Nephron (organoid): Measurements from ENCODE around the gene RAB26.

Source experiments
- H3K27ac Mint-ChIP-seq, 3 experiments: 2 replicates each; pipeline ENCODE4 v1.8.0; 2020; ENCODE audit warnings: mixed read lengths in 3 of 3, mild to moderate bottlenecking in 2 of 3, moderate library complexity in 1 of 3
- H3K27me3 Mint-ChIP-seq: 2 replicates; pipeline ENCODE4 v1.8.0; 2021; ENCODE audit warnings: low read depth, mild to moderate bottlenecking, moderate library complexity, mixed read lengths
- H3K36me3 Mint-ChIP-seq: 2 replicates; pipeline ENCODE4 v1.8.0; 2020; ENCODE audit warnings: low read depth, mixed read lengths
- H3K4me1 Mint-ChIP-seq: 2 replicates; pipeline ENCODE4 v1.8.0; 2020; ENCODE audit warnings: mixed read lengths
- H3K4me3 Mint-ChIP-seq, 3 experiments: 2 replicates each; pipeline ENCODE4 v1.8.0; 2020; ENCODE audit warnings: mild to moderate bottlenecking in 3 of 3, mixed read lengths in 3 of 3, moderate library complexity in 2 of 3
- H3K9me3 Mint-ChIP-seq: 2 replicates; pipeline ENCODE4 v1.8.0; 2020; ENCODE audit warnings: mixed read lengths
- TF ChIP-seq, protein P1 (sequence below), 3 experiments: fragments of 200-600 bp; sonication (generic); IDR thresholded peaks; one replicate each; pipeline ENCODE4 v1.5.0; 2021; ENCODE audit warnings: antibody characterized with exemption in 3 of 3; ENCODE audit not compliant: unreplicated experiment in 3 of 3

The RAB26 gene

GRCh38 chr16:2166263-2167067 is 18.0 kb downstream of the RAB26 start:
- no peaks in the 10 kb centered on the region for H3K9me3 Mint-ChIP-seq
- H3K27ac Mint-ChIP-seq, result no peak overlapping the region
- TF ChIP-seq, protein P1, sequence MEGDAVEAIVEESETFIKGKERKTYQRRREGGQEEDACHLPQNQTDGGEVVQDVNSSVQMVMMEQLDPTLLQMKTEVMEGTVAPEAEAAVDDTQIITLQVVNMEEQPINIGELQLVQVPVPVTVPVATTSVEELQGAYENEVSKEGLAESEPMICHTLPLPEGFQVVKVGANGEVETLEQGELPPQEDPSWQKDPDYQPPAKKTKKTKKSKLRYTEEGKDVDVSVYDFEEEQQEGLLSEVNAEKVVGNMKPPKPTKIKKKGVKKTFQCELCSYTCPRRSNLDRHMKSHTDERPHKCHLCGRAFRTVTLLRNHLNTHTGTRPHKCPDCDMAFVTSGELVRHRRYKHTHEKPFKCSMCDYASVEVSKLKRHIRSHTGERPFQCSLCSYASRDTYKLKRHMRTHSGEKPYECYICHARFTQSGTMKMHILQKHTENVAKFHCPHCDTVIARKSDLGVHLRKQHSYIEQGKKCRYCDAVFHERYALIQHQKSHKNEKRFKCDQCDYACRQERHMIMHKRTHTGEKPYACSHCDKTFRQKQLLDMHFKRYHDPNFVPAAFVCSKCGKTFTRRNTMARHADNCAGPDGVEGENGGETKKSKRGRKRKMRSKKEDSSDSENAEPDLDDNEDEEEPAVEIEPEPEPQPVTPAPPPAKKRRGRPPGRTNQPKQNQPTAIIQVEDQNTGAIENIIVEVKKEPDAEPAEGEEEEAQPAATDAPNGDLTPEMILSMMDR (IDR thresholded peaks at IDR 0.05; ENCODE audit: unreplicated experiment in 3 of 3), result no peak
- no peaks in the 10 kb centered on the region for H3K27me3 Mint-ChIP-seq
- peaks cover 4% of the 10 kb centered on the region for H3K36me3 Mint-ChIP-seq
- H3K4me1 Mint-ChIP-seq, result no peaks in the 10 kb centered on the region
- H3K4me3 Mint-ChIP-seq, result no peak overlapping the region

DNA sequence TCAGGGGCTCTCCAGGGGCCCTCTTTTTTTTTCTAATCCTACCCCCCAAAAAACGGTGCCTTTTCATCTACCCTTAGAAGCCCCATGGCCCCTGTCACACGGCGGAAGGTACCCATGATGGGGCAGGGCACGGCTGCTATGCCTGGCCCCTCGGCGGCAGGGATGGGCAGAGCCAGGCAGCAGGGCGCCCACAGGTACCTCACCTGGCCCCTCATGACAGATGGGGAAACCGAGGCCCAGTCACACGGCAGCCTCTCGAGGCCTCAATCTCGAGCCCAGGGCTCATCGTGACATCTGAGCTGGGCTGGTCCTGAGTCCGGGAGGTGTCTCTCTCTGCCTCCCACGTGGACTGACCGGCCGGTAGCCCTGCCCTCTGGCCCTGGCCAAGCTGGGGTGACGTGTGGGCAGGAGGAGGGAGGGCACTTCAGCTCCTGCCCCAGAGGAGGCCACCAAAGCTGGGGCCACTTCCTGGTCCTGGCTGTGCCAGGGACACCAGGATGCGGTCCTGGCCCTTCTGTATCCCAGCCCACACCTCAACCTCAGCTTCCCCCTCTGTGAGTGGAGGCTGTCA is 18.7 kb downstream of the RAB26 start:
- Mint-ChIP-seq H3K27ac (no peak overlapping the region), H3K27me3 (no peaks in the 10 kb centered on the region), H3K4me1 (no peaks in the 10 kb centered on the region), H3K36me3 (peaks cover 4% of the 10 kb centered on the region), H3K4me3 (no peak overlapping the region), H3K9me3 (no peaks in the 10 kb centered on the region)
- TF ChIP-seq, protein P1 (IDR thresholded peaks at IDR 0.05; ENCODE audit: unreplicated experiment in 3 of 3), result no peak

DNA sequence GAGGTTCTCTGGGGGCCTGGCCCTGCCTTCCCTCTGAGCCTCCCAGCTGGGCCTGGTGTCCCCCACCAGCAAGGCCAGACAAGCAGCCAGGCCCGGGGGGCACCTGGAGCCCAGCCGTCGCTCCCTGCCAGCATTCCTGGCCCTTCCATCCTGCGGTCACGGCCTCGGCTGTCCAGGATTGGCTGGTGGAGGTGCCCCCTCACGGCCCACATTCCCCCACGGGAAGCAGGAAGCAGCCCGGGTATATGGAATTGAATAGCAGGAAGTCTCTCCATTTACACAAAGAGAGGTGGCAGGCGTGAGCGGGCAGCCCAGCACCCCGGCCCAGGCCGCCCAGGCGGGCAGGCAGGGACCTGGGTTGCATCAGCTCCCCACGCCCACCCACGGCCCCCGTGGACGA is 21.7 kb downstream of the RAB26 start:
- Mint-ChIP-seq H3K27me3 (no peaks in the 10 kb centered on the region), H3K4me3 (no peak overlapping the region)

DNA sequence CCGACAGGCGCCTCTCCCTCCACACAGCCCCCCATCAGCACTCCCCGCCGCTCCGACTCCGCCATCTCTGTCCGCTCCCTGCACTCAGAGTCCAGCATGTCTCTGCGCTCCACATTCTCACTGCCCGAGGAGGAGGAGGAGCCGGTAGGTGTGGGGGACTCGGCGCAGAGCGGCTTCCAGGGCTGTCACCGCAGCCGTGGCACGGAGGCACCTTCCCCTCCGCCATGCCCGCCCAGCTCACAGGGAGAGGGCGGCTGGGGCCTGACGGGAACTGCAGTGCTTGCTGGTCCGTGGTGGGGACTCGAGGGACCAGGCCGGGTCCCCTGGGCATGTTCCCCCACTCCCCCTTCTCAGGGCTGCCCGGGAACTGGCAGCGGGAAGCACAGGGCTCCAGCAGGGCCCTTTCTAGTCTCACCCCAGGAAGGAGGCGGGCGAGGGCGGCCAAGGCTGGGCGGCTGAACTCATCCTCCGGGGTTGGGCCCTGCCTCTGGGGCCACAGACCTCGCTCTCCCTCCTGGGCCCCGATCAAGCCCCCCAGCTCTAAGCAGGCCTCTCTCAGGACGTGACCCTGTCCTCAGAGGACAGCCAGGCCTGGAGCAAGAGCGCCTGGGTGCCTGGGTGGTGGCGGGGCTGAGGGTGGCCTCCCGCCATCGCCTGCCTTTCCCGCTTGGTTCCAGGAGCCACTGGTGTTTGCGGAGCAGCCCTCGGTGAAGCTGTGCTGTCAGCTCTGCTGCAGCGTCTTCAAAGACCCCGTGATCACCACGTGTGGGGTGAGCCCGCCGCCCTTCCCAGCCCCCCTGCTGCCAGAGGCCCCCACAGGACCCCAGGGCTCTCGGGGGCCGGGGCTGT is 22.4 kb downstream of the RAB26 start:
- H3K4me1 Mint-ChIP-seq, result no peaks in the 10 kb centered on the region
- H3K9me3 Mint-ChIP-seq, result no peaks in the 10 kb centered on the region
- no peak overlapping the region for H3K4me3 Mint-ChIP-seq
- TF ChIP-seq, protein P1 (IDR thresholded peaks at IDR 0.05; ENCODE audit: unreplicated experiment in 3 of 3), result no peak
- H3K27me3 Mint-ChIP-seq, result no peaks in the 10 kb centered on the region
- peaks cover 14% of the 10 kb centered on the region for H3K36me3 Mint-ChIP-seq
- no peak overlapping the region for H3K27ac Mint-ChIP-seq

More for the DNA sequence above, 21.7 kb downstream of the RAB26 start:
- Mint-ChIP-seq H3K36me3 (peaks cover 12% of the 10 kb centered on the region), H3K27ac (no peak overlapping the region), H3K9me3 (no peaks in the 10 kb centered on the region), H3K4me1 (no peaks in the 10 kb centered on the region)
- TF ChIP-seq, protein P1 (IDR thresholded peaks at IDR 0.05; ENCODE audit: unreplicated experiment in 3 of 3), result no peak

DNA sequence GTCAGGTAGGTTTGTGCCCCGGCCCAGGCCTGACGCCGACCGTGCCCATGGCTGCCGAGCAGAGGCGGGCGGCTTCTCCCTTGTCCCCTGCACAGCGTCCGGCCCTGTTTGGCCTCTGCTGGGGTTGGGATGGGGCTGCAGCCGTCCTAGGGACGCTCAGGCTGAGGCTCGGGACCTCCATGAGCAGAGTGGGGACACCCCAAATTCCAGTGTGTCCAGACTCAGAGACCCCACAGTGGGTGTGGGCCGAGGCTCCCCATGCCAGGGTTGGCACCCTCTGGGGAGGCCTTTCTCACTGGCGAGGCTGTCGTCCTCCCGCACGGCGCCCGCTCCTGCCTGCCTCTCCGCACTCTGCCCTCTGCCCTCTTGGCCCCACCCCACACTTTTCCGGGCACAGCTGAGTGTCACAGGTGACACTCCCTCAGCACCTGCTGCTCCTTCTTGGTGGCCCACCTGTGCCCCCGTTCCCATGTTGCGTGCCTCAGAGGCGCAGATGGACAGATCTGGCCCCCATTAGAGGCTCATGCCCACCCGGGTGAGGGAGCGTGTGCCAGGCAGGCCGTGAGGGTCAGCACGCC is 23.3 kb downstream of the RAB26 start:
- no peak overlapping the region for H3K27ac Mint-ChIP-seq
- no peak overlapping the region for H3K4me3 Mint-ChIP-seq
- peaks cover 12% of the 10 kb centered on the region for H3K36me3 Mint-ChIP-seq
- H3K27me3 Mint-ChIP-seq, result no peaks in the 10 kb centered on the region
- H3K4me1 Mint-ChIP-seq, result no peaks in the 10 kb centered on the region
- TF ChIP-seq, protein P1 (IDR thresholded peaks at IDR 0.05; ENCODE audit: unreplicated experiment in 3 of 3), result no peak
- H3K9me3 Mint-ChIP-seq, result no peaks in the 10 kb centered on the region
